GM23338 (cell line): Measurements from ENCODE around the gene GALNT7. TPM values are rescaled to one million over a fixed set of nuclear protein-coding genes. Genes with fewer than 3 reads are reported as not detected.

Experiments
- CREB1 ChIP-seq: fragments of 250-450 bp; sonication (Bioruptor Pico); IDR thresholded peaks from 2 replicates; pipeline ENCODE4 v1.5.0; 2020; ENCODE audit warnings: low read depth, mild to moderate bottlenecking, moderate library complexity
- CTCF ChIP-seq, 2 experiments: fragments of 200-600 bp in 1 of 2; sonication (generic) in 1 of 2; conservative IDR thresholded peaks; 2 replicates each; pipeline versions ENCODE4 v1.5.1 to v1.6.1; 2016 to 2017; ENCODE audit warnings: antibody characterized with exemption in 2 of 2, low read depth in 2 of 2, mild to moderate bottlenecking in 2 of 2, moderate library complexity in 1 of 2
- ETS1 ChIP-seq: IDR thresholded peaks from 2 replicates; pipeline ENCODE4 v1.6.1; 2016; ENCODE audit warnings: antibody characterized with exemption
- EZH2phosphoT487 ChIP-seq: fragments of 200-600 bp; sonication (generic); IDR thresholded peaks from one replicate; pipeline ENCODE4 v1.8.1; 2018; ENCODE audit warnings: antibody characterized with exemption; ENCODE audit not compliant: unreplicated experiment
- JUNB ChIP-seq: IDR thresholded peaks from one replicate; pipeline ENCODE4 v1.6.1; 2016; ENCODE audit warnings: antibody characterized with exemption; ENCODE audit not compliant: unreplicated experiment
- NANOG ChIP-seq: IDR thresholded peaks from 2 replicates; pipeline ENCODE4 v1.6.1; 2016; ENCODE audit warnings: antibody characterized with exemption, borderline replicate concordance
- POLR2AphosphoS5 ChIP-seq: IDR thresholded peaks from 2 replicates; pipeline ENCODE4 v1.6.1; 2016; ENCODE audit warnings: antibody characterized with exemption, low read depth
- STAT1 ChIP-seq: IDR thresholded peaks from one replicate; pipeline ENCODE4 v1.6.1; 2016; ENCODE audit warnings: antibody characterized with exemption; ENCODE audit not compliant: unreplicated experiment
- ZNF114 ChIP-seq: fragments of 250-450 bp; sonication (Bioruptor Pico); IDR thresholded peaks from 2 replicates; pipeline ENCODE4 v1.5.0; 2020; ENCODE audit warnings: mild to moderate bottlenecking, moderate library complexity
- ZNF331 ChIP-seq: fragments of 250-450 bp; sonication (Bioruptor Pico); IDR thresholded peaks from 2 replicates; pipeline ENCODE4 v1.5.0; 2020; ENCODE audit warnings: low read depth, mild to moderate bottlenecking, moderate library complexity
- ZNF462 ChIP-seq: fragments of 250-450 bp; sonication (Bioruptor Pico); IDR thresholded peaks from 2 replicates; pipeline ENCODE4 v1.5.0; 2020; ENCODE audit warnings: mild to moderate bottlenecking, moderate library complexity
- polyA plus RNA-seq: library from polyadenylated mRNA; unstranded; fragments of >200 nt; fragmentation: Nextera tagmentation; extraction: Ambion mirVana; gene quantifications from 2 replicates; pipeline ENCODE4 v1.2.1, GENCODE V29; 2016
- total RNA-seq: library from RNA; depleted of rRNA; stranded (reverse); fragments of >200 nt; shearing (Covaris generic); gene quantifications from 2 replicates; pipeline ENCODE4 v1.2.3, GENCODE V29; 2014

GALNT7 gene
- total and polyA plus RNA-seq, 2 experiments from 2014 or later, result 31.8 to 72.2 TPM

GRCh38 chr4:173153445-173153844, 15.2 kb upstream of the GALNT7 start (continued):
- TF ChIP-seq ZNF462 (CRISPR knock-in tag) (no peak), ZNF114 (CRISPR knock-in tag) (no peak), EZH2phosphoT487 (no peak), ZNF331 (CRISPR knock-in tag) (no peak), JUNB (no peak), CTCF (conservative IDR thresholded peaks at IDR 0.05; ENCODE audit: low read depth in 2 of 2) (no peak), STAT1 (no peak), CREB1 (CRISPR knock-in tag) (no peak), POLR2AphosphoS5 (no peak), ETS1 (no peak), NANOG (no peak)
